Measurements from ENCODE around the gene DENND1B.

DENND1B gene

DNA sequence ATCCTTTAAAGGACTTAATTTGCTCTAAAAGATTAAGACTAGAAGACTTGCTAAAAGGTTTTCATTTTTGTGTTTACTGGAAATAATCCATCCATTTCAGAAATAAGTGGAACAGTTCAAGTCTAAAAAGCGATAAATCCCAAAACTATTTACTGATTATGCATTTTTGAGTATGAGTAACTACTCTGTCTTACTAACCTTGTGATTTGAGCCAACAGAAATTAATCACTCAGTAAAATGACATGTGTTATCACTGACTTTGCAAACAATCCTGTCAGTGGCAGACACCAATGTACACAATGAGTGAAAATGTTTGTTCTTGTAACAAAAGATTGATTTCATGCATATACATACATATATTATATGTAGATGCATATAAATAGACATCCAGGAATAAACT, 218.0 kb downstream of the DENND1B start:
- peaks cover 4% of the 10 kb centered on the region for H3K4me1 ChIP-seq (ENCODE audit: control insufficient read depth, insufficient read depth, low read length)
- H3K9ac ChIP-seq (ENCODE audit: low read length): no peak overlapping the region
- no peaks in the 10 kb centered on the region for H3K36me3 ChIP-seq (ENCODE audit: control insufficient read depth, insufficient read depth, low read length)
- no peak overlapping the region for H3K4me3 ChIP-seq (ENCODE audit: low read length)
- H3K27me3 ChIP-seq (ENCODE audit: control insufficient read depth, insufficient read depth, low read length): no peaks in the 10 kb centered on the region
- H3K9me3 ChIP-seq (ENCODE audit: control insufficient read depth, low read length): no peaks in the 10 kb centered on the region

DNA sequence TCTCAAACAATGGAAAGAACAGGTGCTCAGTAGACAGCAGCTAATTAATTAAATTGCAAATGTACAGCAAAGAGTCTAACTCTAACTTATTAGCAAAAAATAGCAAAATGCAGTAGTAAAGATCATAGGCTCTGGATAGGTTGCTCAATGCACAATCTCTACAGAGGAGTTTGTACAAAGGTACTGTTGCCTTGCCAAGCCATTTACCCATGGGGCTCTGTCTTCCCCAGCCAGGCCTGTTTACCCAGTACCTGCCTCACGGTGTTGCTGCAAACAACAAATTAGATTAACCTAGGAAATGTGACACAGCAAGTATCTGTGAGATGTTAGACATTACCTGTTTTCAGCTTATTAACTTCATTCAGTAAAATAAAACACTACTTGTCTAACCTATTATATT, 222.0 kb downstream of the DENND1B start:
- H3K9ac ChIP-seq (ENCODE audit: low read length): no peak overlapping the region
- no peaks in the 10 kb centered on the region for H3K36me3 ChIP-seq (ENCODE audit: control insufficient read depth, insufficient read depth, low read length)

DNA sequence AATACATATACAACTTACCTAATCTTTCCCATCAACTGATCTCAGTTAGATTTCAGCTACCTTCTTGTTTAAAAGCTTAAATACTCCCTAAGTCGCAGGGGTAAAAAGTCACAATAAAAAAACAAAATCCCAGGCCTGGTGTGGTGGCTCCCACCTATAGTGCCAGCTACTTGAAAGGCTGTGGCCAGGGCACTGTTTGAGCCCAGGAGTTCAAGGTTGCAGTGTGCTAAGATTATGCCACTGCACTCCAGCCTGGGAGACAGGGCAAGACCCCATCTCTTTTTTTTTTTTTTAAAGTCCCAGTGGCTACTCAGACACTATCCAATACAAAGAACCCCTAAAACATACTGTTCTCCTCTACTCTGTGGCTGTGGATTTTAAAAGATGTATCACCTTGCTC, 228.3 kb downstream of the DENND1B start:
- Histone ChIP-seq H3K4me3 (ENCODE audit: low read length) (no peak overlapping the region), H3K9ac (ENCODE audit: low read length) (no peak overlapping the region), H3K36me3 (ENCODE audit: control insufficient read depth, insufficient read depth, low read length) (no peaks in the 10 kb centered on the region), H3K27me3 (ENCODE audit: control insufficient read depth, insufficient read depth, low read length) (no peaks in the 10 kb centered on the region), H3K9me3 (ENCODE audit: control insufficient read depth, low read length) (no peaks in the 10 kb centered on the region), H3K4me1 (ENCODE audit: control insufficient read depth, insufficient read depth, low read length) (no peaks in the 10 kb centered on the region)

More for the DNA sequence above, 222.0 kb downstream of the DENND1B start:
- peaks cover 4% of the 10 kb centered on the region for H3K4me1 ChIP-seq (ENCODE audit: control insufficient read depth, insufficient read depth, low read length)
- H3K27me3 ChIP-seq (ENCODE audit: control insufficient read depth, insufficient read depth, low read length): no peaks in the 10 kb centered on the region
- no peak overlapping the region for H3K4me3 ChIP-seq (ENCODE audit: low read length)
- no peaks in the 10 kb centered on the region for H3K9me3 ChIP-seq (ENCODE audit: control insufficient read depth, low read length)

DNA sequence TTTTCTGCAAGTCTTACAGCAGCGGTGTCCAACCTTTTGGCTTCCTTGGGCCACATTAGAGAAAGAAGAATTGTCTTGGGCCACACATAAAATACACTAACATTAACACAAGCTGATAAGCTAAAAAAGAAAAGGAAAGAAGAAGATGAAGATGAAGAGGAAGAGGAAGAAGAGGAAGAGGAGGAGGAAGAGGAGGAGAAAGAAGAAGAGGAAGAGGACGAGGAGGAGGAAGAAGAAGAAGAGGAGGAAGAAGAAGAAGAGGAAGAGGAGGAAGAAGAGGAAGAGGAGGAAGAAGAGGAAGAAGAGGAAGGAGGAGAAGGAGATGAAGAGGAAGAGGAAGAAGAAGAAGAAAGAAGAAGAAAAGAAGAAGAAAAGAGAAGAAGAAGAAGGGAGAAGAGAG, 230.7 kb downstream of the DENND1B start:
- no peak overlapping the region for H3K4me3 ChIP-seq (ENCODE audit: low read length)
- H3K9me3 ChIP-seq (ENCODE audit: control insufficient read depth, low read length): no peaks in the 10 kb centered on the region
- H3K27me3 ChIP-seq (ENCODE audit: control insufficient read depth, insufficient read depth, low read length): no peaks in the 10 kb centered on the region
- no peaks in the 10 kb centered on the region for H3K4me1 ChIP-seq (ENCODE audit: control insufficient read depth, insufficient read depth, low read length)
- no peaks in the 10 kb centered on the region for H3K36me3 ChIP-seq (ENCODE audit: control insufficient read depth, insufficient read depth, low read length)
- no peak overlapping the region for H3K9ac ChIP-seq (ENCODE audit: low read length)

DNA sequence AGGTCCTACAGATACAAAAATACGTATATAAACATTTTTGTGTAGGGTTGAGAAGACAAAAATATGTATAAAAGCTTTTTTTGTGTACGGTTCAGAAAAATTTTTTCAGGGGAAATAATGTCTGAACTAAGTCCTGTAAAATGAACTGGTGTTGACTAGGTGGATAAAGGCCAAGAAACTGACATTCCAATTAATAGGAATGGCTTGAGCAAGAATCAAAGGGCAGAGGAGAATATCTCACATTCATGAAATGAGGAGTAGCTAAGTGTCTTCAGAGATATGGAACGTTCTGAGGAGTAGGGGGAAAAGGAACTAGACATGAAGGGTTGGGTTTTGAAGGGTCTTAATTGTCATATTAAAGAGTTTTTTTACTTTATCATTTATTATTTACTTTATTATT, 231.2 kb downstream of the DENND1B start:
- Histone ChIP-seq H3K4me1 (ENCODE audit: control insufficient read depth, insufficient read depth, low read length) (no peaks in the 10 kb centered on the region), H3K36me3 (ENCODE audit: control insufficient read depth, insufficient read depth, low read length) (no peaks in the 10 kb centered on the region), H3K9ac (ENCODE audit: low read length) (no peak overlapping the region), H3K4me3 (ENCODE audit: low read length) (no peak overlapping the region), H3K27me3 (ENCODE audit: control insufficient read depth, insufficient read depth, low read length) (no peaks in the 10 kb centered on the region), H3K9me3 (ENCODE audit: control insufficient read depth, low read length) (no peaks in the 10 kb centered on the region)

DNA sequence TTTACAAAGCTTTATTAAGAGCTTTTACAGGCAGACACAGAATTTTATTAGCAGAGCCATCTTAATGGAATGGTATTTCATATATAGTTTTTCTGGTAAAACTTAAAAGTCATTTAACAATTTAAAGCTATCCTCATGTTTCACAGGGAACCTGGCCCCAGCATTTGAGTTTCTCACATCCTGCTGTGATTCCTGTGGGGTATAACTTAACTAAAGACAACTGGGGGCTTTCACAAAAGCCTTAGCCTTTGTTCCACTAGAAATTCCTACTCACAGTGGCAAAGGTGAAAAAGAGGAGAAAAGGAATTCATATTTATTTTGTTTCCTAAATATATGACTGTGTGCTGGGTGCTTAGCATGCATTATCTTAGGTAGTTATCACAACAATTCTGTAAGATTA, 233.9 kb downstream of the DENND1B start:
- H3K9me3 ChIP-seq (ENCODE audit: control insufficient read depth, low read length): no peaks in the 10 kb centered on the region
- H3K4me1 ChIP-seq (ENCODE audit: control insufficient read depth, insufficient read depth, low read length): no peaks in the 10 kb centered on the region
- H3K36me3 ChIP-seq (ENCODE audit: control insufficient read depth, insufficient read depth, low read length): no peaks in the 10 kb centered on the region
- H3K9ac ChIP-seq (ENCODE audit: low read length): no peak overlapping the region
- H3K27me3 ChIP-seq (ENCODE audit: control insufficient read depth, insufficient read depth, low read length): no peaks in the 10 kb centered on the region
- H3K4me3 ChIP-seq (ENCODE audit: low read length): no peak overlapping the region

DNA sequence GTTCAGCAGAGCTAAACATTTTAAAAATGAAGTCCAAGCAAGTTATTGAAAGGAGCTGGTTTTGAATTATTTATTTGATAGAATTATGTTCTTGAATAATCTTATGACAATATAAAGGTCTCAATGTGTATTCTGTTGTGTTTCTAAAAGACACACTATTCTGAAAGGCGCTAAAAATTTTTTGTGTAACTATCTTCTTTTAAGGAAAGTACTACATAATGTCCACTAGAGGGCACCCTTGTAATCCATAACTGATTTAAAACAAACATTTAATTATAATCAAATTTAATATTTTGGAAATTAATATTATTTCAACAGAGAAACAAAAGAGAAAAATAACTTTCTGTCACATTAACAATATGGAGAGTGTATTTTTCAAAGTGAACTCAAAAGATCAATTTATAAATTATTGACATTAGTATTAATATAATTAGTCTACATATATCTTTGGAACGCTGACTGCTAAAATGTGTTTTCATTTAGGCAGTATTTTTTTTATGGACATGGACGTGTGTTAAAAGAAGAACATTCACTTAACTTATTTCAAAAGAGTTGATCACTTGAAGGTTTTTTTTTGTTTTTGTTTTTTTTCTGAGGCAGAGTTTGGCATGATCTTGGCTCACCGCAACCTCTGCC, 248.4 kb downstream of the DENND1B start:
- Histone ChIP-seq H3K36me3 (ENCODE audit: control insufficient read depth, insufficient read depth, low read length) (no peaks in the 10 kb centered on the region), H3K4me3 (ENCODE audit: low read length) (no peak overlapping the region), H3K27me3 (ENCODE audit: control insufficient read depth, insufficient read depth, low read length) (no peaks in the 10 kb centered on the region), H3K9me3 (ENCODE audit: control insufficient read depth, low read length) (no peaks in the 10 kb centered on the region), H3K9ac (ENCODE audit: low read length) (no peak overlapping the region), H3K4me1 (ENCODE audit: control insufficient read depth, insufficient read depth, low read length) (no peaks in the 10 kb centered on the region)

DNA sequence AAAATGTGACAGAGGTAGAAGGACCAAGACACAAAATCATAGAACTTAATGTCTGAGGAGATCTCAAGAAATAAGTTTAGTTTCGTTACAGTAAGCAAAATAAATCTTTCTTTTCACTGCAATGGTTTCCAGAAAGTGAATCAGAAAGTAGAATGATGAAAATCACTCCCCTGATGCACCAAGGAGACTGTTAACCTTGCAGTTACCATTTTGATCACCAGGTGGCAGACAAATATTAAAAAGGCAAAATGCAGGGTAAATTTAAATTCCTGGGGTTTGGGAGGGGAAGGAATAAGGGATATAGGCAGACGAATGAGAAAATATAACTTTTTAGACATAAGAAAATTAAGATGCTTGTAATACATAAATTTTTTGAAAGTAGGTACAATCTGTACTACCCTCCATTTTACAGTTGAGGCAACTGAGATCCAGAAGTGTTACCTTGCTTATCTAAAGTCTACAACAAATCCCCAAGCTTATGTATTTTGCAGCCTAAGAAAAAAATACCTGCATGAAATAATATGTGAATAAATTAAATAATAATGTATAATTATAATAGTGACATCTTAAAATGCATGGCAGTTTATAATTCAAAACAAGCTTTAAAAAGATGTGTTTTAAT, 254.1 kb downstream of the DENND1B start:
- H3K36me3 ChIP-seq (ENCODE audit: control insufficient read depth, insufficient read depth, low read length): no peaks in the 10 kb centered on the region
- no peaks in the 10 kb centered on the region for H3K9me3 ChIP-seq (ENCODE audit: control insufficient read depth, low read length)
- no peaks in the 10 kb centered on the region for H3K4me1 ChIP-seq (ENCODE audit: control insufficient read depth, insufficient read depth, low read length)
- no peaks in the 10 kb centered on the region for H3K27me3 ChIP-seq (ENCODE audit: control insufficient read depth, insufficient read depth, low read length)
- no peak overlapping the region for H3K9ac ChIP-seq (ENCODE audit: low read length)
- no peak overlapping the region for H3K4me3 ChIP-seq (ENCODE audit: low read length)

DNA sequence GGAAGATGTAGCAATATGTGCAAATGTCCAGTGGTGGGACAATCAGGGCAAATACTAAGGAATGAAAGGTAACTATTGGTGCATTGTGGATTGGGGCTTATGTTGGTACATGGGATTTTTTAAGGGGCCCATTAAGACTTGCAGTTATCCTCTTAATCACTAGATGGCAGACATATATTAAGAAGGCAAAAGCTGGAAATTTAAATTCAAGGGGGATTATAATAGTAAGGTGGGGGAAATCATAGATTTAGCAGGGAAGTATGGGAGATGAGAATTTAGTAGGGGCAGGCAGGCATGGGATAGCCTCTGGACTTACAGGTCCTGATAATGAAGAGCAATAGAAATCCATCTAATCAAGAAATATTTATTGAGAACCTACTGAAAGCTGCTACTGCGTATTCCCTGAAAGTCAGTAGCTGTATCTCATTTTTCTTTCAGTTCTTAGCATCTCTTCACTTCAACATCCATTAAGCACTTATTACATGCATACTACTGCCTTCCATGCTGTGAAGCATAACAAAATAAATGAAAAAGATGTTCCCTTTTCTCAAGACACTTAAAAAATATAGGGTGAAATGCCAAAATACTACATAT, 255.4 kb downstream of the DENND1B start:
- no peaks in the 10 kb centered on the region for H3K4me1 ChIP-seq (ENCODE audit: control insufficient read depth, insufficient read depth, low read length)
- no peaks in the 10 kb centered on the region for H3K9me3 ChIP-seq (ENCODE audit: control insufficient read depth, low read length)
- no peak overlapping the region for H3K9ac ChIP-seq (ENCODE audit: low read length)
- H3K27me3 ChIP-seq (ENCODE audit: control insufficient read depth, insufficient read depth, low read length): no peaks in the 10 kb centered on the region
- H3K36me3 ChIP-seq (ENCODE audit: control insufficient read depth, insufficient read depth, low read length): no peaks in the 10 kb centered on the region
- H3K4me3 ChIP-seq (ENCODE audit: low read length): no peak overlapping the region

DNA sequence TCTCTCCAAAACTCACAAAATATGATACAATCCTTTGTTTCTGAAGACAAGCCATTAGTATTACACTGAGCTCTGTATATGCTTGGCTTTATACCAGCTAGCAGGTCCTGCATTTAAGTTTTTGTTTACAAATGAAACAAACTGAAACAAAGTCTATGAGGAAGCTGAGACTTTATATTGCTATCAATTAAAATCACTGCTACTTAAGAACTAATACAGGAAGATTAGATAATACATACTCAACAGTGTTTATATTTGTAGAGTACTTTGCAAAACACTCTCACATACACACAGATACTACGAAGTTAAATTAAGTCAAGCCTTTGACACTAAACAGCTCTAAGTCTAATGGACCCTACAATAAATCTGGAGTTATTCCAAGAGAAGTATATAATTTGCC, 259.9 kb downstream of the DENND1B start:
- Histone ChIP-seq H3K9me3 (ENCODE audit: control insufficient read depth, low read length) (no peaks in the 10 kb centered on the region), H3K4me1 (ENCODE audit: control insufficient read depth, insufficient read depth, low read length) (no peaks in the 10 kb centered on the region), H3K9ac (ENCODE audit: low read length) (no peak overlapping the region), H3K4me3 (ENCODE audit: low read length) (no peak overlapping the region), H3K27me3 (ENCODE audit: control insufficient read depth, insufficient read depth, low read length) (no peaks in the 10 kb centered on the region), H3K36me3 (ENCODE audit: control insufficient read depth, insufficient read depth, low read length) (no peaks in the 10 kb centered on the region)

DNA sequence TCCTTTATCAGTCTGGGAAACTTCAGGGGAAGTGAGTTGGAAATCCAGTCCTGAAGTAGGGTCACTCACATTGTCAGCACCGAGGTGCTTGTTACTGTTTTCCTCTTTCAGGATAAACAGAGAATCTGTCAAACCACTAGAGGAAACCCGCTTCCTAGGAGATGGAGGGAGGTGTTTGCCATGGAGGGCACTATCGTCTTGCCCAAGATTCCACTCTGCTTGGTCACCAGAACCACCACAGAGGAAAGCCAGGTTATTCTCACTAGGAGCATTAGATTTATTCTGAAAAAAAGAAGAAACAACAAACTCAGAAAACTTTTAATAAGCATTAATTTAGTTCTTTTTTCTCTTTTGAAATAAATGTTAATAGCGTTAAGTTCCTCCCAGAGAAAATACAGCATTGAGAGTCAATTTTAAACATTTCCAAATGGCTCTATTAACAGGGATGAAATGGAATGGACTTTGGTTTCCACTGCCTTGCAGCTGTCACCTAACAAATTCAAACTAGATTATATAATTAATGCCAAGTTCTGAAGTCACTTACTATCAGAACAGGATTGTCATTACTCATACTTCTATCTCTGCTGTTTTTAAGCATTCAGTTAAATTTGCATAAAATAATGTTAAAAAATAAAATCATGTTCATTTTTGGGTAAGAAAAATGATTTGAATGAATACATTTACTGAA, 264.4 kb downstream of the DENND1B start:
- Histone ChIP-seq H3K36me3 (ENCODE audit: control insufficient read depth, insufficient read depth, low read length) (no peaks in the 10 kb centered on the region), H3K9ac (ENCODE audit: low read length) (no peak overlapping the region), H3K4me3 (ENCODE audit: low read length) (no peak overlapping the region), H3K27me3 (ENCODE audit: control insufficient read depth, insufficient read depth, low read length) (no peaks in the 10 kb centered on the region), H3K4me1 (ENCODE audit: control insufficient read depth, insufficient read depth, low read length) (no peaks in the 10 kb centered on the region), H3K9me3 (ENCODE audit: control insufficient read depth, low read length) (no peaks in the 10 kb centered on the region)

DNA sequence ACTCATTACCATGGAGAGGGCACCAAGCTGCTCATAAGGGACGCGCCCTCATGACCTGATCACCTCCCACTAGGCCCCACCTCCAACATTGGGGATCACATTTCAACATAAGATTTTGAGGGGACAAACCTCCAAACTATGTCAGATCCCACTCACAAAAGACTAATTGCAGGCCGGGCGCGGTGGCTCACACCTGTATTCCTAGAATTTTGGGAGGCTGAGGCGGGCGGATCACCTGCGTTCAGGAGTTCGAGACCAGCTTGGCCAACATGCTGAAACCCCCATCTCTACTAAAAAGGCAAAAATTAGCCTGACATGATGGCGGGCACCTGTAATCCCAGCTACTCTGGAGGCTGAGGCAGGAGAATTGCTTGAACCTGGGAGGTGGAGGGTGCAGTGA, 278.6 kb downstream of the DENND1B start:
- Histone ChIP-seq H3K27me3 (ENCODE audit: control insufficient read depth, insufficient read depth, low read length) (no peaks in the 10 kb centered on the region), H3K4me3 (ENCODE audit: low read length) (no peak overlapping the region), H3K9ac (ENCODE audit: low read length) (no peak overlapping the region), H3K4me1 (ENCODE audit: control insufficient read depth, insufficient read depth, low read length) (no peaks in the 10 kb centered on the region), H3K9me3 (ENCODE audit: control insufficient read depth, low read length) (no peaks in the 10 kb centered on the region), H3K36me3 (ENCODE audit: control insufficient read depth, insufficient read depth, low read length) (no peaks in the 10 kb centered on the region)

Measured in mucosa of stomach (tissue), 1 donor.